Sigmoid colon (tissue), 4 donors: ENCODE results near the gene OTOA.

Experiments
- EP300 ChIP-seq, 4 donors: sonication (generic); formaldehyde crosslinking; IDR thresholded peaks; one replicate each; pipeline ENCODE4 v1.6.1; 2017; ENCODE audit warnings: antibody characterized with exemption in 4 of 4
- POLR2A ChIP-seq, 2 donors: fragments of 450-650 bp; IDR thresholded peaks; one replicate each; pipeline ENCODE4 v1.6.1; 2016; ENCODE audit warnings: antibody characterized with exemption in 2 of 2, mild to moderate bottlenecking in 2 of 2, moderate library complexity in 2 of 2
- POLR2AphosphoS5 ChIP-seq, 4 donors: sonication (generic); formaldehyde crosslinking; IDR thresholded peaks; one replicate each; pipeline ENCODE4 v1.6.1; 2017; ENCODE audit warnings: antibody characterized with exemption in 4 of 4
- TF ChIP-seq, protein P1 (sequence below), 4 experiments: fragments of 450-650 bp in 3 of 4; fragments of 200-600 bp in 1 of 4; IDR thresholded peaks; one replicate each; pipeline ENCODE4 v1.5.1; 2016 to 2019; ENCODE audit warnings: antibody characterized with exemption in 4 of 4, mild to moderate bottlenecking in 3 of 4, moderate library complexity in 2 of 4

DNA sequence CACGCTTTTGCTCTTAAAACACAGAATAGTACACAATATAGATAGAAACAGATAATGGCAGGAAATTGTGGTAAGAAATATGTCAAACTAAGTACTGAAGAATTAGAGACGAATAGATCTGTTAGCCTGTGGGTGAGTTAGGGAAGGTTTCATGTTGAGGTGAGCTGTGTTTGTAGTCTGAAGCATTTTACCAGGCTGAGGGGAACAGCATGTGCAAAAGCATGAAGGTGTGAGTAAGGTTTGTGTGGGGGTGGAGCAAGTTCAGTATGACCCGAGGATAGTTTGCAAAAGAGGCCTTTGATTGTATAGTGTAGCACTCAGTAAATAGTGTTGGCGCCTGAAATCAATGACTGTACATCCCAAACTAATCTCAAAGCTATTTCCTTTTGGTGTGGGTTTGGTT, 25.2 kb upstream of the OTOA start:
- TF ChIP-seq, protein P1, sequence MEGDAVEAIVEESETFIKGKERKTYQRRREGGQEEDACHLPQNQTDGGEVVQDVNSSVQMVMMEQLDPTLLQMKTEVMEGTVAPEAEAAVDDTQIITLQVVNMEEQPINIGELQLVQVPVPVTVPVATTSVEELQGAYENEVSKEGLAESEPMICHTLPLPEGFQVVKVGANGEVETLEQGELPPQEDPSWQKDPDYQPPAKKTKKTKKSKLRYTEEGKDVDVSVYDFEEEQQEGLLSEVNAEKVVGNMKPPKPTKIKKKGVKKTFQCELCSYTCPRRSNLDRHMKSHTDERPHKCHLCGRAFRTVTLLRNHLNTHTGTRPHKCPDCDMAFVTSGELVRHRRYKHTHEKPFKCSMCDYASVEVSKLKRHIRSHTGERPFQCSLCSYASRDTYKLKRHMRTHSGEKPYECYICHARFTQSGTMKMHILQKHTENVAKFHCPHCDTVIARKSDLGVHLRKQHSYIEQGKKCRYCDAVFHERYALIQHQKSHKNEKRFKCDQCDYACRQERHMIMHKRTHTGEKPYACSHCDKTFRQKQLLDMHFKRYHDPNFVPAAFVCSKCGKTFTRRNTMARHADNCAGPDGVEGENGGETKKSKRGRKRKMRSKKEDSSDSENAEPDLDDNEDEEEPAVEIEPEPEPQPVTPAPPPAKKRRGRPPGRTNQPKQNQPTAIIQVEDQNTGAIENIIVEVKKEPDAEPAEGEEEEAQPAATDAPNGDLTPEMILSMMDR (IDR thresholded peaks at IDR 0.05): no peak
- TF ChIP-seq POLR2A (IDR thresholded peaks at IDR 0.05) (no peak), POLR2AphosphoS5 (IDR thresholded peaks at IDR 0.05) (no peak), EP300 (IDR thresholded peaks at IDR 0.05) (no peak)
